Glomerular visceral epithelial cell (primary cell): ENCODE data around the gene RNASET2.
A peak's percentile ranks its signal among the peaks of the same experiment; 100 is the strongest.
"Not testable (repeated sequence)": the region's sequence is repeated elsewhere in the genome, so short reads cannot be mapped to it uniquely, and the experiment has no call there.

Experiments
- DNase-seq: peaks from one replicate; pipeline ENCODE4 v3.0.0-alpha.2; 2016; ENCODE audit errors: extremely low spot score

Gene RNASET2

GRCh38 chr6:166903027-166903426 lies 53.3 kb downstream of the RNASET2 start:
- DNase-seq = peak; percentile 9

GRCh38 chr6:166902211-166902755 lies 54.1 kb downstream of the RNASET2 start:
- no peak for DNase-seq

DNA sequence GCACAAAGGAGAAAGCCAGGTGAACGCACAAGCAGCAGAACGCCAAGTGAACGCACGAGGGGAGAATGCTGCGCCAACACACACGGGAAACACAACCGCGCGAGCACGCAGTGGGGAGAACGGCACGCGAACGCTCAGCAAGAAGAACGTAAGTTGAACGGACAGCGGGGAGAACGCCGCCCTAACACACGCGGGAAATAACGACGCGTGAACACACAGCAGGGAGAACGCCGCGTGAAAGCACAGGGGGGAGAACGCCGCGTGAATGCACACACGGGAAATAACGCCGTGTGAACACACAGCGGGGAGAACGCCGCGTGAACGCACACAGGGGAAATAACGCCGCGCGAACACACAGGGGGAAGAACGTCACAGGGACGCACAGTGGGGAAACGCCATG lies 54.7 kb downstream of the RNASET2 start:
- DNase-seq = no peak

GRCh38 chr6:166900956-166901607 lies 55.3 kb downstream of the RNASET2 start:
- DNase-seq = no peak

DNA sequence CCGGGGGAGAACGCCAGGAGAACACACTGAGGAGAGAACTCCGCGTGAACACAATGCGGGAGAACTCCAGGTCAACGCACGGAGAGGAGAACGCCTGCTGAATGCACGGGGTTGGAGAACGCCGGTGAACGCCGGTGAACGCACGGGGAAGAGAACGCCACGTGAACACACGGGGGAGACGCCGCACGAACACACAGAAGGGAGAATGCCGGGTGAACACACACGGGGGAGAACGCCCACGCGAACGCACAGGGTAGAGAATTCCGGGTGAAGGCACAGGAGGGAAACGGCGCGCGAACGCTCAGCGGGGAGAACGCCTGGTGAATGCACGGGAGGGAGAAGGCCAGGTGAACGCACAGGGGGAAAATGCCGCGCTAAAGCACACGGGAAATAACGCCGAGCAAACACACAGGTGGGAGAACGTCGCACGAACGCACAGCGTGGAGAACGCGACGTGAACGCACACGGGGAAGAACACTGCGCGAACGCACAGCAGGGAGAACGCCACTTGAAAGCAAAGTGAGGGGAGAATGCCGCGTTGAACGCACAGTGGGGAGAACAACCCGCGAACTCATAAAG lies 56.1 kb downstream of the RNASET2 start:
- no peak for DNase-seq

- DNase-seq = no peak
These were observed 57.4 kb downstream of the RNASET2 start for GRCh38 chr6:166898910-166899309.

DNA sequence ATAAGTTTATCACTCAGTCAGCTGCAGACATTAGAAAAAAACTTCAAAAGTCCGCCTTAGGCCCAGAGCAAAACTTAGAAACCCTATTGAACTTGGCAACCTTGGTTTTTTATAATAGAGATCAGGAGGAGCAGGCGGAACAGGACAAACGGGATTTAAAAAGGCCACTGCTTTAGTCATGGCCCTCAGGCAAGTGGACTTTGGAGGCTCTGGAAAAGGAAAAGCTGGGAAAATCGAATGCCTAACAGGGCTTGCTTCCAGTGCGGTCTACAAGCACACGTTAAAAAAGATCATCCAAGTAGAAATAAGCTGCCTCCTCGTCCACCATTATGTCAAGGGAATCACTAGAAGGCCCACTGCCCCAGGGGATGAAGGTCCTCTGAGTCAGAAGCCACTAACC lies 61.7 kb downstream of the RNASET2 start:
- not testable (repeated sequence) for DNase-seq

GRCh38 chr6:166892472-166892871 lies 63.9 kb downstream of the RNASET2 start:
- DNase-seq = not testable (repeated sequence)

DNA sequence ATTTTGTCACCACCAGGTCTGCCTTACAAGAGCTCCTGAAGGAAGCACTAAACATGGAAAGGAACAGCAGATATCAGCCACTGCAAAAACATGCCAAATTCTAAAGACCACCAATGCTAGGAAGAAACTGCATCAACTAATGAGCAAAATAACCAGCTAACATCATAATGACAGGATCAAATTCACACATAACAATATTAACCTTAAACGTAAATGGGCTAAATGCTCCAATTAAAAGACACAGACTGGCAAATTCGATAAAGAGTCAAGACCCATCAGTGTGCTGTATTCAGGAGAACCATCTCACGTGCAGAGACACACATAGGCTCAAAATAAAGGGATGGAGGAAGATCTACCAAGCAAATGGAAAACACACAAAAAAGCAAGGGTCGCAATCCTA lies 69.6 kb downstream of the RNASET2 start:
- DNase-seq = not testable (repeated sequence)

DNA sequence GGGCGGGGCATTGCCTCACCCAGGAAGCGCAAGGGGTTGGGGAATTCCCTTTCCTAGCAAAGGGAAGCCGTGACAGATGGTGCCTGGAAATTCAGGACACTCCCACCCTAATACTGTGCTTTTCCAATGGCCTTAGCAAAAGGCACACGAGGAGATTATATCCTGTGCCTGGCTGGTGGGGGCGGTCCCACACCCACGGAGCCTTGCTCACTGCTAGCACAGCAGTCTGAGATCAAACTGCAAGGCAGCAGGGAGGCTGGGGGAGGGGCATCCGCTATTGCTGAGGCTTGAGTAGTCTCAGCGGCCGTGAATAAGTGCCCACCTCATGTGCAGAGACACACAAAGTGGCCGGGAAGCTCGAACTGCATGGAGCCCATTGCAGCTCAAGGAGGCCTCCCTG lies 71.4 kb downstream of the RNASET2 start:
- DNase-seq = not testable (repeated sequence)

DNA sequence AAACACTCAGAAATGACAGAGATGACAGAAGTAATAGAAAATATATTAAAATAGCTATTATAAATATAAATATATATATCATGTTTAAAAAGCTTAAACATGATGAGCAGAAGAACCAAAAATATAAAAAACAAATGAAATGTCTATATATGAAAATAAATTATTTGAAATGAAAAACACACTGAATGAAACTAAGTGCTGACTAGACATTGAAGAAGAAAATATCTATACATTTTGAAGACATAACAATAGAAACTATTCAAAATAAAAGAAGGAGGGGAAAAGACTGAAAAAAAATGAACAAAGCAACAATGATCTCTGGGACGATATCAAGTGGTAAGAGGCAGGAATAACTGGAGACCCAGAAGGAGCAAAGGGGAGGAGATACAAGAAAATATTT lies 76.8 kb downstream of the RNASET2 start:
- DNase-seq = no peak
